Neural cell (in vitro differentiated cells): ENCODE measurements around the gene PALB2.

Experiments used
- CTCF ChIP-seq: fragments of 450-650 bp; IDR thresholded peaks from 2 replicates; pipeline ENCODE4 v1.5.1; 2014; ENCODE audit warnings: antibody characterized with exemption, mild to moderate bottlenecking, moderate library complexity; ENCODE audit not compliant: poor library complexity, severe bottlenecking
- EP300 ChIP-seq: fragments of 450-650 bp; conservative IDR thresholded peaks from 2 replicates; pipeline ENCODE4 v1.6.1; 2014; ENCODE audit warnings: antibody characterized with exemption, mild to moderate bottlenecking, moderate library complexity; ENCODE audit not compliant: poor library complexity, severe bottlenecking
- EZH2 ChIP-seq: fragments of 200-600, 300-800 bp; shearing (Covaris generic), sonication (generic); IDR thresholded peaks from 2 replicates; pipeline ENCODE4 v1.6.1; 2014; ENCODE audit warnings: antibody characterized with exemption, low read length, borderline replicate concordance, mild to moderate bottlenecking; ENCODE audit not compliant: insufficient read depth, poor library complexity, severe bottlenecking
- MXI1 ChIP-seq: fragments of 450-650 bp; conservative IDR thresholded peaks from 2 replicates; pipeline ENCODE4 v1.6.1; 2014; ENCODE audit warnings: antibody characterized with exemption, mild to moderate bottlenecking; ENCODE audit not compliant: poor library complexity, severe bottlenecking
- POLR2AphosphoS5 ChIP-seq: IDR thresholded peaks from 2 replicates; pipeline ENCODE4 v1.6.1; 2012
- RAD21 ChIP-seq: fragments of 450-650 bp; conservative IDR thresholded peaks from 2 replicates; pipeline ENCODE4 v1.6.1; 2014; ENCODE audit warnings: antibody characterized with exemption, mild to moderate bottlenecking, moderate library complexity
- REST ChIP-seq: IDR thresholded peaks from 2 replicates; pipeline ENCODE4 v1.6.1; 2012; ENCODE audit warnings: borderline replicate concordance
- TAF1 ChIP-seq: IDR thresholded peaks from 2 replicates; pipeline ENCODE4 v1.6.1; 2012; ENCODE audit warnings: low read depth

GRCh38 chr16:23608194-23608593 lies 32.9 kb downstream of the PALB2 start:
- TF ChIP-seq REST (no peak), CTCF (no peak), EP300 (no peak), RAD21 (no peak), TAF1 (no peak), POLR2AphosphoS5 (no peak), EZH2 (no peak), MXI1 (no peak)
